GM18870 (cell line): ENCODE measurements around the gene CHAC1.
"Not testable (repeated sequence)": the region's sequence is repeated elsewhere in the genome, so short reads cannot be mapped to it uniquely, and the experiment has no call there.

Experiments used
- ATAC-seq: cut with Tn5 transposase; IDR thresholded peaks from one replicate; pipeline ENCODE4 v1.9.1; 2021; ENCODE audit warnings: moderate library complexity; ENCODE audit not compliant: unreplicated experiment

The CHAC1 gene

GRCh38 chr15:40955930-40956540 lies 2.8 kb downstream of the CHAC1 start:
- ATAC-seq, result no peak

GRCh38 chr15:40956541-40956982 lies 3.3 kb downstream of the CHAC1 start:
- ATAC-seq, result no peak

GRCh38 chr15:40957041-40957555 lies 3.8 kb downstream of the CHAC1 start:
- ATAC-seq, result no peak

GRCh38 chr15:40957581-40958051 lies 4.3 kb downstream of the CHAC1 start:
- ATAC-seq, result no peak

GRCh38 chr15:40958146-40958545 lies 4.9 kb downstream of the CHAC1 start:
- ATAC-seq, result no peak

GRCh38 chr15:40958723-40959122 lies 5.5 kb downstream of the CHAC1 start:
- no peak for ATAC-seq

GRCh38 chr15:40959331-40960141 lies 6.3 kb downstream of the CHAC1 start:
- no peak for ATAC-seq

- ATAC-seq, result no peak
Observed at GRCh38 chr15:40960151-40960885, 7.0 kb downstream of the CHAC1 start.

- ATAC-seq, result no peak
Observed at GRCh38 chr15:40960925-40961324, 7.7 kb downstream of the CHAC1 start.

- not testable (repeated sequence) for ATAC-seq
Observed at GRCh38 chr15:40961740-40962139, 8.5 kb downstream of the CHAC1 start.

GRCh38 chr15:40962317-40962716 lies 9.0 kb downstream of the CHAC1 start:
- ATAC-seq, result not testable (repeated sequence)

GRCh38 chr15:40963201-40963600 lies 9.9 kb downstream of the CHAC1 start:
- ATAC-seq, result no peak

GRCh38 chr15:40964006-40964405 lies 10.7 kb downstream of the CHAC1 start:
- ATAC-seq, result no peak

- no peak for ATAC-seq
Observed at GRCh38 chr15:40964634-40965033, 11.4 kb downstream of the CHAC1 start.

- no peak for ATAC-seq
Observed at GRCh38 chr15:40968290-40969085, 15.2 kb downstream of the CHAC1 start.

- no peak for ATAC-seq
Observed at GRCh38 chr15:40969363-40969762, 16.1 kb downstream of the CHAC1 start.

GRCh38 chr15:40974879-40975278 lies 21.6 kb downstream of the CHAC1 start:
- no peak for ATAC-seq

- ATAC-seq, result no peak
Observed at GRCh38 chr15:40976819-40977218, 23.5 kb downstream of the CHAC1 start.

GRCh38 chr15:40978141-40978540 lies 24.9 kb downstream of the CHAC1 start:
- ATAC-seq, result no peak

- no peak for ATAC-seq
Observed at GRCh38 chr15:40978562-40978961, 25.3 kb downstream of the CHAC1 start.

GRCh38 chr15:40981186-40981585 lies 27.9 kb downstream of the CHAC1 start:
- no peak for ATAC-seq
